GM19467 (cell line): ENCODE results near the gene PAPLN.

ENCODE experiments used
- ATAC-seq: cut with Tn5 transposase; IDR thresholded peaks from one replicate; pipeline ENCODE4 v1.9.1; 2021; ENCODE audit warnings: mild to moderate bottlenecking, moderate library complexity; ENCODE audit not compliant: unreplicated experiment

The PAPLN gene

DNA sequence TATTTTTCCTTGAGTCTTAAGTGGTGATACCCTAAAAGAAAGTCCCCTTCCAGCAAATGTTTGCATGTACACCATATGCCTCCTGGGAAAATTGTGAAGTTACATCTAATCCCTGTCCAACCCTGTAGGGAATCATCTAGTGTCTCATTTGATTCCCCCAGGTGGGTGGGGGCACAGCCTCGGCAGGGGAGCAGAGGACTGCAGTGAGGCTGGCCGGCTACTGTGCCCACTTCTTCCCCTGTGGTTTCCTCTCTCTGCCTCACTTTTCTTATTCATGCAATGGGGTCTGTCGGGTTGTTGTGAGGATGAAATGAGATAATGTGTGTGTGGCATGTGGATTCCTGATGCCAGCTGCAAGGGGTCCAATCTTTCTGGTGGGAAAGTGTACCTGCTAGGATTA, 6.0 kb downstream of the PAPLN start:
- ATAC-seq, result no peak

DNA sequence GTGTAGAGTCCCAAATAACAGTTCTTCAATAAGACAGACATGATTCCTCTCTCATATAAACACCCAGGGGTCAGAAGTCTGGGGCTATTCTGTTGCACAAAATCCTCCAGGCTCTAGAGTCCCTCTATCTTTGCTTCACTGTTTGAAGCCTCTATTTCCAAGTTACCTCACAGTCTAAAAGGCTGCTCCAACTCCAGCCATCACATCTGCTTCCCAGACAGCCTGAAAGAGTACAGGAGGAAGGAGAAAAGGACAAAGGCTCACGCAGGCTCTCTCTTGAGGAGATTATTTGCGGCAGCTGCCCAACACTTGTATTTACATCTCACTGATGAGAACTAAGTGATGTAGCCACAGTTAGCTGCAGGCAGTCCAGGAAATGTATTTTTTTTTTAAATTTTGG, 6.4 kb downstream of the PAPLN start:
- no peak for ATAC-seq

DNA sequence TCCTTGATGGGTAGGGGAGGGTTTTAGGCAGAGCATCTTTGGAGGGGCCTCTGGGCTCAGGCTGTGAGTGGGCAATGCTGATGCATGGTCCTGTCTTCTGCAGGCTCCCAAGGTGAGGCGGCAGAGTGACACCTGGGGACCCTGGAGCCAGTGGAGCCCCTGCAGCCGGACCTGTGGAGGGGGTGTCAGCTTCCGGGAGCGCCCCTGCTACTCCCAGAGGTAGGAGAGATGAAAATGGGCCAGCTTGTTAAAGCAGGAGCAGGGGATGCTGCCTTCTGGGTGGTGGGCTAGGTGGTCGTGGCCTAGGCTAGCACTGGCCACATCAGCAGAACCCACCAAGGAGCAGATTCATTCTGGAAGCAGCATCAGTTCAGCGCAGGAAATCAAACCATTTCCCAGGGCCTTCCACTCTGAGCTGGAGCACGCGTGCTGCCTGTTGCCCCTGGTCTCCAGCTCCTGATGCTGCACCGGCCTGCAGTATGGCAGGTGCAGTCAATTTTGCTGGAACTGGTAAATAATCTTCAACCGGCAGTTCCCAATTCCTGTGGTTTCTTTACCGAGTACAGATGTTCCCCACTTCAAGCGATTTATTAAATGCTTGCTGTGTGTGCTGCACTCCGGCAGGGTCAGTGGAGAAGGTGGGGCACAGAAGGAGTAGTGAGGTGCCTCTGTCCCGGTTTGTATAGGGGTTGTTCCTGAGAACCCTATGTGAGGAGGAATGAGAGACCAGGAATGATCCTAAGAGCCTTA, 7.4 kb downstream of the PAPLN start:
- no peak for ATAC-seq

DNA sequence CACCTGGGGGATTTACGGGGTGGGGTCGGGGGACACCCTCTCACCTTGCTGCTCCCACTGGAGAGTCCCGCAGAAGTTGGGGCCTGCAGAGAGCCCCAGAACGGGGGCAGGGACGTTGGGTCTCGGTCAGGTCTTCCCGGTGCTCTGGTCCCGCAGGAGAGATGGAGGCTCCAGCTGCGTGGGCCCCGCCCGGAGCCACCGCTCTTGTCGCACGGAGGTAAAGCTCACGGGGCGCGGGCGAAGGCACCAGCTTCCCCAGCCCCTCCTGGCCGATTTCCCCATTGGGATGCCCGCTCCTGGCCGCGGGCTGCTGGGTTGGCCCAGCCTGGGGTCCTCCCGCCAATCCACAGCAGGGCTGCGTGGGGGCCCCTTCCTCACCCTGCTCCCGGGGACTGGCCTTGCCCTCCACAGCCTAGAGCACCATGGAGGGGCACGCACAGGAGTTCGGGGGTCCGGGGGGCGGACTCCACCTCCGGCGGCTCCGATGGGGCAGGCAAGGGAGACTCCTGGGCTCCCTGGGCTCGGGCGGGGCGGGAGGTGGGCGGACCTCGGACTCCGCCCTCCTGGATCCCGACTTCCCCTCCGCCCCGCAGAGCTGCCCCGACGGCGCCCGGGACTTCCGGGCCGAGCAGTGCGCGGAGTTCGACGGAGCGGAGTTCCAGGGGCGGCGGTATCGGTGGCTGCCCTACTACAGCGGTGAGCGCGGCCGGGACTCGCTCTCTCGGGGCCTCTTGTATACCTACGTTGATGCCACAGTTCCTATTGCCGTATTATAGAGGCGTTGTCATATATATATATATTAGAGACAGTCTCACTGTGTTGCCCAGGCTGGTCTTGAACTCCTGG, 8.4 kb downstream of the PAPLN start:
- peak; percentile 49 for ATAC-seq

DNA sequence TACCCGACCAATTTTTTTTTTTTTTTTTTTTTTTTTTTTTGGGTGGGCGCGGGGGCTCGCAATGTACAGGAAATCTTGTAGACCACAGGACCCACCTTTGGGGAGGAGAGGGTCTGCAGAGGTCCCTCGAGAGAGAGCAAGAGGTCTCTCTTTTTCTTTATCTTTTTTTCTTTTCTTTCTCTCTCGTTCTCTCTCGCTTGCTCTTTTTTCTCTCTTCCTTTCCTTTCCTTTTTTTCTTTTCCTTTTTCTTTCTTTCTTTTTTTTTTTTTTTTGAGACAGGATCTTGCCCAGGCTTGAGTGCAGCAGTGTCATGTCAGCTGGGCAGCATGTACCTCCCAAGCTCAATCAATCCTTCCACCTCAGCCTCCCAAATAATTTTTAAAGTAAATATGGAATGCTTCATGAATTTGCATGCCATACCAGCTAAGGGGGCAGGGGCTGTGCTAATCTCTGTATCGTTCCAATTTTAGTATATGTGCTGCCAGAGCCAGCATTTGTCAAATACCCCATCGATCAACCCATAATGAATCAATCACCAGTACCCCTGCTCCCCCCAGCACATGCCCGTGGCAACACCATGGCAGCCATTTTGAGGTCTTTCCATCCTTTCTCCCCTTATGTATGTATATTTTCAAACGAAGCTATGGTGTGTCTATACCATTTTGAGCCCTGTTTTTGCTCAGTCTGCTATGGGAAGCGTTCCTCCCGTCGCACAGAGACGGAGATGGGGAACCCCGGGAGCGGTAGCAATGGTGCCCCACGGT, 9.3 kb downstream of the PAPLN start:
- no peak for ATAC-seq

DNA sequence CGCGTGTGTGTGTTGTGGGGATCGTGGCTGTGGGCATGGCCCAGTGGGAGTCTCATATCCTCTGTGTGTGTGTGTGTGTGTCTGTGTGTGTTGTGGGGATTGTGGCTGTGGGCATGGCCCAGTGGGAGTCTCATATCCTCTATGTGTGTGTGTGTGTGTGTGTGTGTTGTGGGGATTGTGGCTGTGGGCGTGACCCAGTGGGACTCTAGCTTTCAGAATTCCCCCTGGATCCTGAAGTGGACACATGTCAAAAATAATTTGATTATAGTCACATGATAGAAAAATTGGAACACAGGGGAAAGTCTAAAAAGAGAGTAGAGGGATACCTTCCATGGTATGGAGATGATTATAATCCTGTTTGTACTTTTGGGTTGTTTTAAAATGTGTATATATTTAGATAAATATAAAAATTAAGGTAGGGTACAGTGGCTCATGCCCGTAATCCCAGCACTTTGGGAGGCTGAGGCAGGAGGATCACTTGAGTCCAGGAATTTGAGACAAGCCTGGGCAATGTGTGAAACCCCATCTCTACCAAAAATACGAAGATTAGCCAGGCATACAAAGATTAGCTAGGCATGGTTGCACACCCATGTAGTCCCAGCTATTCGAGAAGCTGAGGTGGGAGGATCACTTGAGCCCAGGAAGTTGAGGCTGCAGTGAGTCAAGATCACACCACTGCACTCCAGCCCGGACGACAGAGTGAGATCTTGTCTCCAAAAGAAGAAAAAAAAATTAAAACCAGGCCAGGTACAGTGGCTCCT, 11.0 kb downstream of the PAPLN start:
- ATAC-seq, result no peak

DNA sequence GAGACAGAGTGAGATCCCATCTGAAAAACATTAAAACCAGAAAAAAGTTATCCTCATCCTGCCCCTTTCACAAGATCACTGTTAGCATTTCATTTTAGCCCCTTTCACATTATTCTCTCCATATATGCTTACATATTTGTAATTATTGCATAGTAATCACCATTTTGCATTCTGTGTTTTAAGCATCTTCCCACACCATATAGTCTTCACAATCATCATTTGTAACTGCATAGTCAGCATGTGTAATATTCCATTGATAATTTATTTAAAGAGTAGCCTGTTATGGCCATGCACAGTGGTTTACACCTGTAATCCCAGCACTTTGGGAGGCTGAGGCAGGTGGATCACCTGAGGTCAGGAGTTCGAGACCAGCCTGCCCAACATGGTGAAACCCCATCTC, 11.8 kb downstream of the PAPLN start:
- no peak for ATAC-seq

DNA sequence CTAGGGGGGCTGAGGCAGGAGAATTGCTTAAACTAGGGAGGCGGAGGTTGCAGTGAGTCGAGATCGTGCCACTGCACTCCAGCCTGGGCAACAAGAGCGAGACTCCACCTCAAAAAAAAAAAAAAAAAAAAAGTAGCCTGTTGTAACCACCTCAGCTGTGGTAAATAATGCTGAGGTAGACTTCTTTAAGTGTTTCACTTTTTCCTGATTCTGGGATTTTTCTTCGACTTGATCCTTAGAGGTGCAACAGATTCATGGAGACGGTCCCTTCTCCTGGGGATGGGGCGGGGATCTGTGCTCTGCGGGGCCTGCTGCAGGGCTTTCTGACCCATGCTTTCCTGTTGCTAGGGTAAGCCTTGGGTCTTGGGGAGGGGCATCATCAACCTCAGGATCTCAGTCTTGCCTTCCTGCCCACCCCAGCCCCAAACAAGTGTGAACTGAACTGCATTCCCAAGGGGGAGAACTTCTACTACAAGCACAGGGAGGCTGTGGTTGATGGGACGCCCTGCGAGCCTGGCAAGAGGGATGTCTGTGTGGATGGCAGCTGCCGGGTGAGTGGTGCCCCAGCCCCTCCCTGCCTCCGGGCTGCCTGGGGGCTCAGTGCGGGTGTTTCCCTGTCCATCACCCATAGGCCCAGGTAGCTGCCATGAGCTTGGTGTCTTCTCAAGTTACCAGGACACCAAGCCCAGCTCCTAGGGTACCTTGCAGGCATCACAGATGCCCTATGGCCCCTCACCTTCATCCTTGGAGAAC, 12.4 kb downstream of the PAPLN start:
- no peak for ATAC-seq

DNA sequence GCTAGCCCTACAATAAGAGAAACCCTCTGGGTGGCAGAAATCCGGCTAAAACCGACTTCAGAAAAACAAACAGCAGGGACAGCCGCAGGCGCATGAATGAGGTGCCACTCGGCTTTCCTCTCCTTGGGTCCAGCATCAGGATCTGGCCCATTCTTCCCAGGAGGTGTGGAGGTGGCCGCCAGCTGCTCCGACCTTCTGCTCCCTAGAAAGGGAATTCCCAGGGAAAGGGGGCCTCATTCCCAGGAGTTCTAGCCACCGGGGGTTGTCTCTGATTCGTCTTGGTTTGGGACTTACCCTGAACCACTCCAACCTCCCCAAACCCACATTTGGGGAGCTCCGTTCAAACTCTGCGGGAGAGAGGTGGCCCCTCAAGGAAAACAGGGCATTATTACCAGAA, 13.0 kb downstream of the PAPLN start:
- no peak for ATAC-seq

DNA sequence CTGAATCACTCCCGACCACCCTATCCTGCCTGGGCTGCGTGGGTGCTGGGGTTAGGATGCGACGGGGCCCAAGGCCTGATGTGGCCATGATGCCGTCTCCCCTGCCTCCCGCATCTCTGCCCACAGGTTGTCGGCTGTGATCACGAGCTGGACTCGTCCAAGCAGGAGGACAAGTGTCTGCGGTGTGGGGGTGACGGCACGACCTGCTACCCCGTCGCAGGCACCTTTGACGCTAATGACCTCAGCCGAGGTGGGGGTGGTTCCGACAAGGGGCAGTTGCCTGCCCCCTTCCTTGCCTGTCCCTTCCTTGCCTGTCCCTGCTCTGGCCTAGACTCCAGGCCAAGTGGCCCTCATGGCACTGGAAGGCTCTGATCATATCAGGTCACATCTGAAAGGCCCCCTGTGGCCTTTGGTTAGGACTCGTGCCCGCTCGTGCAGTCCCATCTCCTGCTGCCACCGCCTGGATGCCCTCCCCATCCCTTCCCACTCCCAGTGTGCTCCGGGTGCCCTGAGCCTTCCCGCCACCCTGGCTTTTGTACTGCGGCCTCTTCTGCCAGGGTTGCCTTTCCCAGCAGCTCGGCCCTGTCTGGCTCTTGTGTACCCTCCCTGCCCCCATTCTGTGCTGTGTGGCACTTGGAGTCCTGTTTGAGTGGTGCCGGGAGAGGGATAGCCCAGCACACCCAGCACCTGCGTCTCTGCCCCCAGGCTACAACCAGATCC, 13.6 kb downstream of the PAPLN start:
- ATAC-seq, result no peak

DNA sequence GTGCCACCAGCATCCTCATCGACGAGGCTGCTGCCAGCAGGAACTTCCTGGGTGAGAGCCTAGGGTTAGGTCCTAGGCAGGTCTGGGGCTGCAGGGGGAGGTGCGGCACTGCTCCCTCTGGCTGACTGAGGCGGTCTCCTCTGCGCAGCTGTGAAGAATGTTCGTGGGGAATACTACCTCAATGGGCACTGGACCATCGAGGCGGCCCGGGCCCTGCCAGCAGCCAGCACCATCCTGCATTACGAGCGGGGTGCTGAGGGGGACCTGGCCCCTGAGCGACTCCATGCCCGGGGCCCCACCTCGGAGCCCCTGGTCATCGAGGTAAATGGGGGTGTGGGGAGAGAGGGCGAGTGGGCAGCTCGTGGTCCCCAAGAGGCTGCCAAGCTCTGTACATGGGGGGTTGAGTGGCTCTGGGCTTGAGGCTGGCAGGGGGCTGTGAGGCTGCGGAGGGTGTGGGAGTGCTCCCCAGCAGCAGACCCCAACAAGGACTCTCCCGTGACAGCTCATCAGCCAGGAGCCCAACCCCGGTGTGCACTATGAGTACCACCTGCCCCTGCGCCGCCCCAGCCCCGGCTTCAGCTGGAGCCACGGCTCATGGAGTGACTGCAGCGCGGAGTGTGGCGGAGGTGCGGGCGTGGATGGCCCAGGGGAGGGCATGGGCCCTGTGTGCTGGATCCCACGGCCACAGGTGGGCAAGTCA, 14.4 kb downstream of the PAPLN start:
- ATAC-seq, result no peak

DNA sequence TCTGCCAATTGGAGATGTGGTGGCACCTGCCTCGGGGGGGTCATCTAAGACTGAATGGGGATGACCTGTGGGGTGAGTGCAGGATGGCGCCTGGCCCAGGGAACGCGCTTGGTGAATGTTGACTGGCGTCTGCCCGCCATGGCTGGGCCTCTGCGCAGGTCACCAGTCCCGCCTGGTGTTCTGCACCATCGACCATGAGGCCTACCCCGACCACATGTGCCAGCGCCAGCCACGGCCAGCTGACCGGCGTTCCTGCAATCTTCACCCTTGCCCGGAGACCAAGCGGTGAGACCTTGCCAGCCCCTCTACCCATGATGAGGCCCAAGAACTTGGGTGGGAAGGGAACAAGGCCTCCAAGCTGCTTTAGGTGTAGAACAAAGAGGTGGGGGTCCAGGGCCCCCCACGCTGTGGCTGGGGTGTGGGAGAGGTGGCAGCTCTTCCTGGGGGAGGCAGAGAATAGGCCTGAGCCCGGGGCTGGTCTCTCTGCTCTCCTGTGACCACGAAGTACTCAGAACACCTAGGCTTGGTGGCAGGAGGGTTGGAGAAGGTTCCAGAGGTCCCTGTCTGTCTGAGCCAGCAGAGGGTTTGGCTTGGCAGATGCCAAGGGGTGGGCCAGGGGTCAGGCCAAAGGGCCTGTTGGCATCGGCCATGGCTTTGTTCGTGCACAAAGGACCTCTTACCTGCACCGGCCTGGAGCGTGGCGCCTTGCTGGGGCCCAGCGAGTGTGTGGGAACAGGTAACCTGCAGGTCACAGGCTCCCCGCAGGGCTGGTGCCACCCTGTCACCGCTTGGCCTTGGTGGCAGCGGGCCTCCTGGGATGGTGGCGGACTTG, 15.4 kb downstream of the PAPLN start:
- no peak for ATAC-seq

DNA sequence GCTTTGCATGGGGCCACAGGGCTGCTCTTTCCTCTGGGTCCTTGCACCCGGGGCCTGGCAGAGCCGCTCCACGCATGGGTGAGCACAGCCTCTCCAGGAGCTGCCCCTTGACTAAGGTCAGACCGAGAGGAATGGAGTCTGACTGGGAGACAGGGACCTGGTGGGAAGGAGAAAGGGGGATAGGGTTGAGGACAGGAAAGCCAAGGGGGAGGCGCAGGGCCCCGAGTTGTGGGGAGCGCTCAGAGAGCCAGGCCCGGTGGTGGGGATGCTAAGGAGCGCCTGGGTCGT, 16.0 kb downstream of the PAPLN start:
- no peak for ATAC-seq

DNA sequence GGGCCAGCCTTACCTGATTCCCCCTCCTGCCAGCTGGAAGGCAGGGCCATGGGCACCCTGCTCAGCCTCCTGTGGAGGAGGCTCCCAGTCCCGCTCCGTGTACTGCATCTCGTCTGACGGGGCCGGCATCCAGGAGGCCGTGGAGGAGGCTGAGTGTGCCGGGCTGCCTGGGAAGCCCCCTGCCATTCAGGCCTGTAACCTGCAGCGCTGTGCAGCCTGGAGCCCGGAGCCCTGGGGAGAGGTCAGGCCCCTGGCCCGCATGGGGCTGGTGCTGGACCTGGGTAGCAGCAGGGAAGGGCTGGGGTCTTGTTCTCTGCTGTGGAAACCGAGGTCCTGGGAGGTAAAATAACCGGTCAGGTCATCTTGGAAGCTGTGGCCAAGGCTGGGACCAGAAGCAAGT, 16.4 kb downstream of the PAPLN start:
- no peak for ATAC-seq

DNA sequence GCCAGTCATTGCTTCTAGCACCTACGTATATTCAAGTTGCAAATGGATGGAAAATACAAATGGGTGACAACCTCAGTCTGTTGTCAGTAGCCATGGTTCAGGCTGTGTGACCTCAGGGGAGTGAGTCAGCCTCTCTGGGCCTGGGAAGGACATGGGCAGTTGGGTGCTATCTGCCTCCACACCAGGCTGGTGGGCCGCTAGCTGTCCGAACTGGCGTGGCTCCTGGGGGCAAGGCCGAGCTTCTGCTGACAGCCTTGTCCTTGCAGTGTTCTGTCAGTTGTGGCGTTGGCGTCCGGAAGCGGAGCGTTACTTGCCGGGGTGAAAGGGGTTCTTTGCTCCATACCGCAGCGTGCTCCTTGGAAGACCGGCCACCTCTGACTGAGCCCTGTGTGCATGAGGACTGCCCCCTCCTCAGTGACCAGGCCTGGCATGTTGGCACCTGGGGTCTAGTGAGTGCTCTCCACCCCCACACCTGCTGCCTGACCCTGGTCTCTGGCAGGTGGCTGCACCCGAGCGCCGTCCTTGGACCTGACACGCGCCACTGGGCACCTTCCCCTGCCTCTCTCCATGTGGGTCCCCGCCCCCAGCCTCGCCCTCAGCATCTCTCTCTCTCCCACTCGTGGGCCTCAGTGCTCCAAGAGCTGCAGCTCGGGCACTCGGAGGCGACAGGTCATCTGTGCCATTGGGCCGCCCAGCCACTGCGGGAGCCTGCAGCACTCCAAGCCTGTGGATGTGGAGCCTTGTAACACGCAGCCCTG, 17.1 kb downstream of the PAPLN start:
- no peak for ATAC-seq

DNA sequence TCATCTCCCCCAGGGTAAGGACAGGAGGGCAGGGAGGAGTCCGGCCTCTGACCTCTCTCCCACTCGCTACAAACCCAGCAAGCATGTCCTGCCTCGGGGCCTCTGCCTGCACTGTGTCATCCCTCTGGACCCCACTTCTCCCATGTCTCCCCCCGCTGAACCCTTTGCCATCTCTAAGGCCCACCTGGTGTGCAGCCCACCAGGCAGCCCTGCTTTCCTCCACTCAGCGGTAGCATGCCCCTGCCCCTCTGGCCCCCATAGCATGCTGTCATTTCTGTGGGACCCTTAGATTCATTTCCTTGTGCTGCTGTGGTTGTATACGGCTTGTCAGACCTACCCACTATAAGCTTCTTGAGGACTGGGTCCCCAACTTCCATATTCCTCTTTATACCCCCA, 17.7 kb downstream of the PAPLN start:
- ATAC-seq, result no peak

DNA sequence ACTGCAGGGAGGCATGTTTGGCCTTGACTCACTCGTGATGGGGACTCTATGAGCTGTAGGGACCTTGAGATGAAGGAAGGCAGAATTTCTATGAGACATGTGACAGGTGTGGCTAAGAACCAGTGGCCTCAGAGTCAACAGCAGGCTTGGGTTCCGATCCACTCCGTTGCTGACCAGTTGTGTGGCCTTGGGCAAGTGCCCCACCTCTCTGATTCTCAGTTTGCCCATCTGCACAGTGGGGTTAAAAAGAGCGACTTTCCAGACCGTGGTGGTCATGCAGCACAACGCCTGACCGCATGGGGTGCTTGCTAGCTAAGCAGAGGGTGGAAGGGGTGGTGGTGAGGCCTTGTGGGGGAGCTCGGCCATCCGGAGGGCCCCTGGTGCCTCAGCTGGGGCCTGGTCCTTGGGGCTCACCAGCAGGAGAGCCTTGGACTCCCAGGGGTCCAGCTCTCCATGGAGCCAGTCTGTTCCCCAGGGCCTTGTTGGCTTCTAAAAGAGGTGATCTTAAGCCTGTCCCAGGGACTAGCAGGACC, 18.5 kb downstream of the PAPLN start:
- no peak for ATAC-seq
